HTERT RPE-1 (cell line): ENCODE measurements around the gene TOMM20.

ENCODE experiments used
- in situ Hi-C: fragments of 300-500 bp; cut with MboI; formaldehyde crosslinking; loops from 4 replicates; pipeline ENCODE4 v1.14.3; 2020; ENCODE audit warnings: low sequenced_read_pairs

TOMM20 gene

GRCh38 chr1:235136111-235136510 is 7.5 kb upstream of the TOMM20 start:
- in situ Hi-C loops, result no loop called here

- in situ Hi-C loops, result no loop called here
These were observed 5.5 kb upstream of the TOMM20 start for GRCh38 chr1:235134171-235134570.

- in situ Hi-C loops, result no loop called here
These were observed 4.4 kb upstream of the TOMM20 start for GRCh38 chr1:235133086-235133485.

GRCh38 chr1:235131961-235132360 is 3.3 kb upstream of the TOMM20 start:
- in situ Hi-C loops, result no loop called here

GRCh38 chr1:235130766-235131270 is 2.2 kb upstream of the TOMM20 start:
- in situ Hi-C loops, result no loop called here

- in situ Hi-C loops, result no loop called here
These were observed 1.3 kb upstream of the TOMM20 start for GRCh38 chr1:235129774-235130570.

- in situ Hi-C loops, result no loop called here
These were observed 743 bp downstream of the TOMM20 start for GRCh38 chr1:235127732-235128455.

- in situ Hi-C loops, result no loop called here
These were observed 1.4 kb downstream of the TOMM20 start for GRCh38 chr1:235127203-235127602.

GRCh38 chr1:235124665-235125064 is 4.0 kb downstream of the TOMM20 start:
- in situ Hi-C loops, result no loop called here

- in situ Hi-C loops, result no loop called here
These were observed 4.5 kb downstream of the TOMM20 start for GRCh38 chr1:235124111-235124510.

DNA sequence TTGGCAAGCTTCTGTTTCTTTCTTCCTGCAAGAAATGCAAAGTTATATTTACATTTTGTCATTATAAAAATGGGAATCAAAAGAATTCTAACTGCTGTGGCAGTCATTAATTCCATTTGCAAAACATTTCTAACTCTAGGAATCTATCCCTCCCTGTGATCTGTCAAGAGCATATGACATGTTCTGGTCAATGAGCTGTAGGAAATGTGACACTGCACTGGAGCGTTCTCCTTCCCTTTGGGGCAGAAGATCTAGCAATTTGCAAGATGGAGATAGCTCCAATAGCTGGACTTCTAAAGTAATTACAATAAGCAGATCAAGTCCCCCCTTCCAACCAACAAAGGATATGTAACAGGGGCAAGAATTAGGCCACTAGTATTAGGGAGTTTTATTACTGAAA is 6.3 kb downstream of the TOMM20 start:
- in situ Hi-C loops, result no loop called here

GRCh38 chr1:235113183-235113917 is 15.3 kb downstream of the TOMM20 start:
- in situ Hi-C loops, result no loop called here

GRCh38 chr1:235112297-235113182 is 16.1 kb downstream of the TOMM20 start:
- in situ Hi-C loops, result no loop called here

DNA sequence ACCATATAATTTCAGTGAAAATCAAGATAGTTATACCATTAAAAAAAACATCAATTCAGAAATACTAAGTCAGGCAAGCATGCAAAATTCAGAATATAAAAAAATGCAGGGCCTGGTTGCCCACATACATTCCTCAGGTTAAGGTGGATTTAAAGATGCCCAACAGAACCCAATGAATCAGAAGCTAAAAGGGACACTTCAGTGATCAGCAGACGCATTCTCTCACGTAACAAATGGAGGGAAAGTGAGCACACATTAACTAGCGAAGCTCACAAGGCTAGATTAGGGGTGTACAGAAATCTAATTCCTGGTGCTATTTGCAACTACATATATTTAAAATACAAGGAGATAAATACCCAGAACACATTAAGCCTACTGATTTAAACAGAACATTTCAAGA is 17.5 kb downstream of the TOMM20 start:
- in situ Hi-C loops, result no loop called here

DNA sequence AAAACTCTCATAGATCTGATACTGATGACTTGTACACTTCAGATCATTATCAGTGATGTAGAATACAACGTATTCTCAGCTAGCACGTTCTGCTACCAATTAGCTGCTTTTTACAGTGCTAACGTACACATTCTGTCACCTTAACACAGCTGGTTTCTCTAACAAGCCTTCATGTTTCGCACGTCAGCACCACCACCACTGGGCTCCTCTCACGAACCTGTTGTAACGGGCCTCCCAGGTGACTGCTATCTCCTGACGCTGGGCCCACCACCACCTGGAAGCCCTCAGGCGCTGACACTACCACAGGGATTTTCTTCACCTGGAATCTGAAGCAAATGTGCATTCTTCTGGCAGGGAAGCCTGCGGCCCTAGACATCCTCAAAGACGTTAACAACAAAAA is 19.8 kb downstream of the TOMM20 start:
- in situ Hi-C loops, result no loop called here

DNA sequence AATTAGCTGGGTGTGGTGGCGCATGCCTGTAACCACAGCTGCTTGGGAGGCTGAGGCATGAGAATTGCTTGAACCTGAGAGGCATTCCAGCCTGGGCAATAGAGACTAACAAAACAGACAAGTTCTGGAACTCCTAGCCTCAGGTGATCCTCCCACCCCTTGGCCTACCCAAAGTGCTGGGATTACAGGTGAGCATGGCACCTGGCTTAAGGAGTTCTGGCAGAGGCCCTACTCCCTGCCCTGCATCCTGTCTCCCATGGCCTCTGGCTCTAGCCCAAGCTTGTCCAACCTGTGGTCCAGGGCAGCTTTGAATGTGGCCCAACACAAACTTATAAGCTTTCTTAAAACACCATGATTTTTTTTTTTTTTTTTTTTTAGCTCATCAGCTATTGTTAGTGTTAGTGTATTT is 20.4 kb downstream of the TOMM20 start:
- in situ Hi-C loops, result no loop called here

DNA sequence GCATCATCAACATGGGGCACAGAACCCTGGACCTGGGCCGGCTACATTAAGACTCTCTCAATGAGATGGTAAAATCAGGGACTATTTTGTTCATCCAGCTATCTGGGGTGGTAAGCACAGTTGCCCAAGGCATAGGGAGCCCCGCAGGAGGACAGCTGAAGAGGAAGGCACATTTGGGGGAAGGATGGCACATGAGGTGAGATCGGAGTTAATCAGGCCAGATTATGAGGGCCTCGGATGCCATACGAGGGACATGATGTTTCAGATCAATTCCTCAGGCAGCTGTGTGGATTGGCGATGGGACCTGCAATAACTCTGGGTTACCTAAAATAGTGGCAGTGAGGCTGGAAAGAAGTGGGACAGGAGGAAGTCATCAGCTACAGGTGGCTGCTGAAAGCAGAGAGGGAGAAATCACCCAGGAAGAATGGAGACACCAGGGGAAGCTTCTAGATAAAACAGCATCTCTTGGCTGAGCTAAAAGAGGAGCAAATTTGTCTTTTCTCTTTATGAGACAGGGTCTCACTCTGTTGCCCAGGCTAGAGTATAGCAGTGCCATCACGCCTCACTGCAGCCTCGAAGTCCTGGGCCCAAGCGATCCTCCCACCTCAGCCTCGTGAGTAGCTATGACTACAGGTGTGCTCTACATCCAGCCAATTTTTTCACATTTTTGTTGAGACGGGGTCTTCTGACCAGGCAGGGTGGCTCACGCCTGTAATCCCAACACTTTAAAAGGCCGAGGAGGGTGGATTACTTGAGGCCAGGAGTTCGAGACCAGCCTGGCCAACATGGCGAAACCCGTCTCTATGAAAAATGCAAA is 21.1 kb downstream of the TOMM20 start:
- in situ Hi-C loops, result no loop called here

DNA sequence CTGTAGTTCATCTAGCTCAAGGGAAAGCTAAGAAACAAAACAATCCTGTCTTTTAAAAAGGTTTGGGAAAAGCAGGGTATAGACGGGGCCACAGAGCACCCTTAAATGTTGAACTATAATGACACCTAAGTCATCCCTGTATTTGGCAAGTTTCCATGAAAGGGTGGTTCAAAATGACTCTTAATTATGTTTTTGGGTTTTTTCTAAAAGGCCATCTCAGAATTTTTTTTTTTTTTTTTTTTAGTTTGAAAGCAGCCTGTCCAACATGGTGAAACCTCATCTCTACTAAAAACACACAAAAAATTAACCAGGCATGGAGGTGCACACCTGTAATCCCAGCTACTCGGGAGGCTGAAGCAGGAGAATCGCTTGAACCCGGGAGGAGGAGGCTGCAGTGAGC is 22.2 kb downstream of the TOMM20 start:
- in situ Hi-C loops, result no loop called here
